T-helper 22 cell (primary cell): ENCODE data around the gene QSER1.

Source experiments
- DNase-seq: peaks from one replicate; pipeline ENCODE4 v3.0.0-alpha.2; 2020; ENCODE audit warnings: low read depth

QSER1 gene

DNA sequence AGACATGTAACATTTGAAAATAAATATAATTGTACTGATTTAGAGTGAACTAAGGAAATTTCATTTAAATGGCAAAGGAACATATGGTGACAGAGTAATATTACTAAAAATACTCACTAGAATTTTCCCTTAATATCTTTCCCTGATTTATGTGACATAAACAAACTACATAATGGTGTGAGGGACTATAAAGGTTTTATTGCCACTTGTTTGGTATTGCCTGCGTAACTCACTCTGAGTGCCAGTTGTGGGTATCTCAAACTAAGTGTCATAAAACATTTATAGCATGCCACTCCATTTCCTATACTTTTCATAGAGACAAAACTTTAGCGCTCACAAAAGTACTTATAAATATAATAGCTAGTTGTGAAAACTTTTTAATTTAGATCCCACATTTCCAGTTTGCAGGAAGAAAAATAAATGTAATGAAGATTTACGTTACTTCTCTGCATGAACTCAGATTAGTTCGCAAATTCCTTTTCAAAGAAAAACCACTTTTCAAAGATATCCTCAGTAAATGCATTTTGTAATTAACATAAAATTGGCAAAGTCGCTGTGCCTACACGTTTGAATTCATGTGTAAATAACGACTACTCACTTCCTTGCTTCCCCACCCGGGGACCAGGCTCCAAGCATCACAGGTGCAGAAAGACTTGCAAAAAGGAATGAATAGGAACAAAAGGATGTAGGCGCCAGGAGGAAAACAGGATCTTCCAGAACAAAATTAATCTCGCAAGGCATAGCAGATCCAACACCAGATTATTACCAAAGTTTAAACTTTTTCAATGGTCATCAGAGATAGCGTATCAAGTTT lies 1.6 kb upstream of the QSER1 start:
- no peak for DNase-seq

DNA sequence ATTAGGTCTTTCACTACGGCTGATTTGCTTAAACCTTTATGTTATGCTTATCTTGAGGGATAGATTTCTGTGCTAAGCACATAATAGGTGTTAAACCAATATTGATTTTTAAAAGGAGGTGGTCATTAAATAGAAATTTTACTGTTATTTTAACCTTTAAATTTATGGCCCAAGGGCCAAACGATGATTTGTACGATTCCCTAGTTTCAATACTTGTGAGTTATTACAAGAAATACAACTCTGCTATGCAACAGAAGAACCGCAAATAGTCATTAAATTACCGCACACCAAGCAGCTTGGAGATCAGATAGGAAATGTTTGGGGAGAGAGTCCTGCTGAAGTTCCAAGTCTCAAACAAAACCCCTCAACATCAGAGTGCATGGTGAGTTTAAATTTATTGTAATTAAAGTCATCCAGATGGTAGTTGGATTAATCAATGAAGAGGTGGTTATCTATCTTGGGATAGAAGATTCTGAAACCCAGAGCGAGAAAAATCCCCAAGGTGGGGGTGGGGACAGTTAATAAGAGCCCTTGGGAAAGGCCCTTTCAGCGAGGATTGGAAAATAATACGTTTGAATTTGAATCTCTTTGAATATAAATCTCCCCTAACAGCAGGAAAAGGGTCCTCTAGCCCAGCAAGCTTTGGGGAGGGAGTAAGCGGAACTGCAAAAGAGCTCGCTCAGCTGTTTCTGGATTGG lies 805 bp upstream of the QSER1 start:
- DNase-seq: no peak

GRCh38 chr11:32893093-32893342 lies 407 bp downstream of the QSER1 start:
- DNase-seq: no peak

GRCh38 chr11:32893343-32894148 lies 935 bp downstream of the QSER1 start:
- peak; percentile 21 for DNase-seq

GRCh38 chr11:32894149-32894827 lies 1.7 kb downstream of the QSER1 start:
- peak; percentile 45 for DNase-seq

- DNase-seq: no peak
Measured at GRCh38 chr11:32894921-32895320, 2.3 kb downstream of the QSER1 start.

DNA sequence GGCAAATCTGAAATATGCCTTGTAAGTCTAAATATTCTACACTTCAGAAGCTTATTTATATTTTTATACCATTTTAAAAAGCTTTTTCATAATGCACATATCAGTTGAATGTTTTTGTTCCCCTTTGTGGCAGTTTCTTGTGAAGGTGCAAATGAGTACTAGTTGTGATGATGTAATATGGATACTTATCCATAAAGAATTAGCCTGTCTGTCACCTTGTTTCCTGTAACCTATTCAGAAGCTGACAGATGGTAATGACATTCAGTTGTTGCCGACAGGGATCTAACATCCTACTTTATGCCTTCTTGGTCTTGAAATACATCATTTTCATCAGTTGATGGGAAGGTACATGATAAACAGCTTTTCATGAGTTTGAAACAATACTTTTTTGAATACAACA lies 2.9 kb downstream of the QSER1 start:
- DNase-seq: no peak

- DNase-seq: no peak
Measured at GRCh38 chr11:32897103-32897502, 4.5 kb downstream of the QSER1 start.

DNA sequence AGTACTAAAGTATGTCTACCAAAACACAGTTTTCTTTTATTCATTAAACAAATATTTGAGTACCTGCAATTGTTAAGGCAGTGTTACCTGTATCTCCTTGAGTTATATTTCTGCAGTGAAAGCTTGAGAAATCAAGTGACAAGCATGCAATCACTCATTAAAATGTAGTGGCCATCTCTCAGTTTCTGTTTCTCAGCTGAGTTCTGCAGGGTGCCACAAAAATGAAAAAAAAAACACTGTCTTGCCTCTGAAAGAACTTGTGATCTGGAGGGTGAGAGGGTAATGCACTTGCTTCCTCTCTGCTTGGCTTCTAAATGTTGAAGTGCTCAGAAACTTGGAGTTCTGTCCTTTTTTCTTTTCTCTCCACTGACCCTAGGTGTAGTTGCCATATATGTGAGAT lies 6.8 kb downstream of the QSER1 start:
- DNase-seq: no peak

DNA sequence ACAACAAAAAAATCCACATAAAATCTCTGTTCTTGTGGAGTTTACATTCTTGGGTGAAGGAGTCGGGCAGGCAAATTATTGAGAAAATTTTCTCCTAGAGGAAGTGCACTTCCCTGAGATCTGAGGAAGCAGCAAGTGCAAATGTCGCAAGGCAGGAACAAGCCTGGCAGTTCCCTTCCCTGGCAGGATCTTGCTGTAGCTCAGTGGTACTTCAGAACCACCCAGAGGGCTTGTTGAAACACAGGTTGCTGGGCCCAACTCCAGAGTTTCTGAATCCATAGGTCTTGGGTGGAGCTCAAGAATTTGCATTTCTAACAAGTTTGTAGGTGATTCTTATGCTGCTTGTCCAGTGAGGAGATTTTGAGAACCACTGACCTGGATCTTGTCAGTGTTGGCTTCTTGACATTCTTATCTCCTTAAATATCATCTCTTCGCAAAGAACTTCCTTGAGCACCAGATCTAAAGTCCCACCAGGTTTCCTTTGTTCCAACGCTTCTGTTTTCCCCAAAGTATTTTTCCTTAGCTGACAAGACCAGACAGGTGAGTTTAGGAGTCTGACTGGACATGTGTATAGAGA lies 9.6 kb downstream of the QSER1 start:
- DNase-seq: no peak

DNA sequence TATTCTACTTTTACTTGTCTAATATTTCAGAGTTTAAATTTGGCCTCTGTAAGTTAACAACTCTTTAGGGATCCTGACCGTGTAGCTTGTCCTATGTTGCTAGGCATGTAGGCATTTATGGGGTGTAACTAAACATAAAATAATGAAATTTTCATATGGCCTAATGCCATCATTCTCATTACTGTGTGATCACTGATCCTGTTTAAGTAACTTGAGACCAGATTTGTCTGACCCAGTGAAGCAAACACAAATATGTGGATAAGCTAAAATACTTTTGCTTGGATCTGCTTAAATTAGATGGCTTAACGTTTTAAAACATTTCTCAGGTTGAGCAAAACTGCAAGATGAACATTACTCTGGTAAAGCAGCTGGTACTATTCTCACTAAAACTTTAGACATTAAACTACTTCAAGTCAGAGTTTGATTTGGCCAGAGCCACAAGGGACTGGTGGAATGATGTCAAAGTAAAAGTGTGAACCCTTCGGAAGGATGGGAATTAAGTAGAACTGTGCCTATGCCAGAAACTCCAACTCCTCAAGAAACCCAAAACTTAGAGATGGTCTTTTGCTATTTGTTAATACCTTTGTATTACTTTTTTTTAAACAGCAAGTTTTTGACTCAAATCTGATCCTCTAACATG lies 12.5 kb downstream of the QSER1 start:
- DNase-seq: no peak

GRCh38 chr11:32908619-32909018 lies 16.0 kb downstream of the QSER1 start:
- no peak for DNase-seq

DNA sequence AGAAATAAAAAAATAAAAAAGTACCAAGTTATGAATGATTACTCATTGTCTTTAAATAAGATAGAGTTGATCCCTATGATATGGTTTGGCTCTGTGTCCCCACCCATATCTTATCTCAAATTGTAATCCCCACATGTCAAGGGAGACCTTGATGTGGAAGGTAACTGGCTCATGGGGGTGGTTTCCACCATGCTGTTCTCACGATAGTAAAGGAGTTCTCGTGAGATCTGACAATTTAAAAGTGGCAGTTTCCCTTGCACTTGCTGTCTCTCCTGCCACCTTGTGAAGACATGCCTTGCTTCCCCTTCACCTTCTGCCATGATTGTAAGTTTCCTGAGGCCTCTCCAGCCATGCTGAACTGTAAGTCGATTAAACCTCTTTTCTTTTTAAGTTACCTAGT lies 18.8 kb downstream of the QSER1 start:
- no peak for DNase-seq

- DNase-seq: no peak
Measured at GRCh38 chr11:32913445-32913844, 20.8 kb downstream of the QSER1 start.

DNA sequence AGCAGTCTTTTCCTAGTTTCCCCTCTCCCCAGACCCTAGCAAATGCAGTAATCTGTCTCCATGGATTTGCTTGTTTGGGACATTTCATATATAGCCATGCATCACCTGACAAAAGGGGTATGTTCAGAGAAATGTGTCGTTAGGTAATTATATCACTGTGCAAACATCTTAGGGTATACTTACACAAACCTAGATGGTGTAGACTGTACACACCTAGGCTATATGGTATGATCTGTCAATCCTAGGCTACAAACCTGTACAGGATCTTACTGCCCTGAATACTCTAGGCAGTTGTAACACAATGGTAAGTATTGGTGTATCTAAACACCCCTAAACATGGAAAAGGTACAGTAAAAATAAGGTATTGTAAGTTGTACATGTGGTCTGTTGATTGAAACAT lies 23.8 kb downstream of the QSER1 start:
- no peak for DNase-seq

- no peak for DNase-seq
Measured at GRCh38 chr11:32916994-32917393, 24.4 kb downstream of the QSER1 start.

- no peak for DNase-seq
Measured at GRCh38 chr11:32918427-32918826, 25.8 kb downstream of the QSER1 start.

DNA sequence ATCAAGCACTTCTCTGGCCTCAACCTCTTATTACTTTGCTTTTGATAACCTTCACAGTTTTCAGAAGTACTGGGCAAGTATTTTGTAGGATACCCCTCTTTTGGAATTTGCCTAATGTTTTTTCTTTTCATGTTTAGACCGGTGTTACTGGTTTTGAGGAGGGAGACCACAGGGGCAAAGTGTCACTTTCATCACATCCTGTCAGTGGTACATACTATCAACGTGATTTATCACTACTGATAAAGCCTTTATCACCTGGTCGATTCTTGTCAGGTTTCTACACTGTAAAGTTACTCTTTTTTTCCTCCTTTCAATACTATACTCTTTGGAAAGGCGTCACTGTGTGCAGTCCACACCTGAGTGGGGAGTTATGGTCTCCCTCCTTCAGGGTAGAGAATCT lies 26.7 kb downstream of the QSER1 start:
- DNase-seq: no peak

DNA sequence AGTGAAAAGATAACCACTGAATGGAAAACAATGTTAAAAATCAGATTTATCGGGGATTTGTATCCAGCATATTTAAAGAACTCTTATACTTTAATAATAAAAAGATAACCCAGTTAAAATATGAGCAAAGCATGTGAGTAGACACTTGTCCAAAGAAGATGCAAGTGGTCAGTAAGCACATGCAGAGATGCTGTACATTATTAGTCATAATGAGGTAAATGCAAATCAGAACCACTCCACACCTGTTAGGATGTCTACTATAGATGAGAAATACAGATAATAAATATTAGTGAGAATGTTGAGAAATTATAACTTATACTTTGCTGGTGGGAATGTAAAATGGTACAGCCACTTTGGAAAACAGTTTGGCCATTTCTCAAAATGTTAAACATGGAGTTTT lies 28.0 kb downstream of the QSER1 start:
- DNase-seq: no peak

DNA sequence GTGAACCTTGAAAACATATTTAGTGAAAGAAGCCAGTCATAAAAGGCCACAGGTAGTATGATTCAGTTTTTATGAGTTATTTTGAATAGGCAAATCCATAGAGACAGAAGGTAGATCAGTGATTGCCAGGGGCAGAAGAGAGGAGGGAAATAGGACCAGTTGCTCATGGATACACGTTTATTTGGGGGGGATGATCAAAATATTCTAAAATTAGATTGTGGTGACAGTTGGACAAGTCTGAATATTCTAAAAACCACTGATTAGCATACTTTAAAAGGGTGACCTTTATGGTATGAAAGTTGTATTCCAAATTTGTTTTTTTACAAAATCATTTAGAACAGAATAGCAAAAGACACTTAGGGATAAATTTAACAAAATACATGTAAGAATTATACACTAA lies 28.6 kb downstream of the QSER1 start:
- DNase-seq: no peak

DNA sequence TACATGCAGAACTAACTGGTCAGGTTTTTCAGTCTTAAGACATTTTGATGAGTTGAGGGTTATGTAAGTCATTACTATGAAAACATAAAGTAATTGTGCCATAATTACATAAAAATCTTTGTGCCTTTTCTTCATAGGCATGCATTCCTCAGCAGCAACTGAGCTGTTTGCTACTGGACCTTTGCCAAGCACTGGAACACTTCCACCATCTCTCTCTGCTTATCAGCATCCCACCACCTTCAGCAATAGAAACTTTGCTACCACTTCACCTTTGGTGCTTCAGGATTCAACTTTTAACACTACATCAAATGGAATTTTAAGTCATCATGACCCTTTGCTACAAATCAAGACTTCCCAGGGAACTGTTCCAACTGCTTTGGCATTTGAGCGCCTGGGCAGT lies 39.0 kb downstream of the QSER1 start:
- no peak for DNase-seq

- no peak for DNase-seq
Measured at GRCh38 chr11:32932196-32932595, 39.6 kb downstream of the QSER1 start.
